GM12878 (cell line): Measurements from ENCODE around the gene ARHGAP26.

Experiments used
- SIN3A ChIP-seq: IDR thresholded peaks from 2 replicates; pipeline ENCODE4 v1.6.1; 2012; ENCODE audit warnings: low read depth, low read length, improper control_type of control experiment
- TAF1 ChIP-seq: IDR thresholded peaks from 2 replicates; pipeline ENCODE4 v1.6.1; 2011; ENCODE audit warnings: mild to moderate bottlenecking, low read depth, low read length, borderline replicate concordance
- TF ChIP-seq, protein P1 (sequence below), 3 experiments: IDR thresholded peaks in 2 of 3; conservative IDR thresholded peaks in 1 of 3; 2 replicates each; pipeline ENCODE4 v1.5.1; 2011; ENCODE audit warnings: low read depth in 3 of 3, low read length in 3 of 3, mild to moderate bottlenecking in 3 of 3, control low read depth in 2 of 3, moderate library complexity in 2 of 3, inconsistent platforms in 1 of 3, mixed read lengths in 1 of 3; ENCODE audit not compliant: control insufficient read depth in 2 of 3, insufficient read depth in 1 of 3; ENCODE audit errors: extremely low read depth in 1 of 3

- TF ChIP-seq SIN3A (no peak), TAF1 (no peak)
- TF ChIP-seq, protein P1, sequence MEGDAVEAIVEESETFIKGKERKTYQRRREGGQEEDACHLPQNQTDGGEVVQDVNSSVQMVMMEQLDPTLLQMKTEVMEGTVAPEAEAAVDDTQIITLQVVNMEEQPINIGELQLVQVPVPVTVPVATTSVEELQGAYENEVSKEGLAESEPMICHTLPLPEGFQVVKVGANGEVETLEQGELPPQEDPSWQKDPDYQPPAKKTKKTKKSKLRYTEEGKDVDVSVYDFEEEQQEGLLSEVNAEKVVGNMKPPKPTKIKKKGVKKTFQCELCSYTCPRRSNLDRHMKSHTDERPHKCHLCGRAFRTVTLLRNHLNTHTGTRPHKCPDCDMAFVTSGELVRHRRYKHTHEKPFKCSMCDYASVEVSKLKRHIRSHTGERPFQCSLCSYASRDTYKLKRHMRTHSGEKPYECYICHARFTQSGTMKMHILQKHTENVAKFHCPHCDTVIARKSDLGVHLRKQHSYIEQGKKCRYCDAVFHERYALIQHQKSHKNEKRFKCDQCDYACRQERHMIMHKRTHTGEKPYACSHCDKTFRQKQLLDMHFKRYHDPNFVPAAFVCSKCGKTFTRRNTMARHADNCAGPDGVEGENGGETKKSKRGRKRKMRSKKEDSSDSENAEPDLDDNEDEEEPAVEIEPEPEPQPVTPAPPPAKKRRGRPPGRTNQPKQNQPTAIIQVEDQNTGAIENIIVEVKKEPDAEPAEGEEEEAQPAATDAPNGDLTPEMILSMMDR (IDR thresholded peaks at IDR 0.05 in 2 of 3, conservative IDR thresholded peaks at IDR 0.05 in 1 of 3; ENCODE audit: control insufficient read depth in 2 of 3, extremely low read depth in 1 of 3, insufficient read depth in 1 of 3, low read depth in 3 of 3, low read length in 3 of 3), result no peak
These were observed 286.8 kb downstream of the ARHGAP26 start for GRCh38 chr5:143056792-143057579.
